A673 (cell line): ENCODE data around the gene NUMB.

ENCODE experiments used
- EZH2 ChIP-seq: fragments of 200-600 bp; sonication (generic); IDR thresholded peaks from 2 replicates; pipeline ENCODE4 v1.6.1; 2017; ENCODE audit warnings: borderline replicate concordance, low read depth, mild to moderate bottlenecking, mixed read lengths, antibody characterized with exemption, low read length; ENCODE audit not compliant: poor library complexity, severe bottlenecking
- TF ChIP-seq, protein P1 (sequence below): fragments of 300-800, 200-600 bp; sonication (generic); conservative IDR thresholded peaks from 2 replicates; pipeline ENCODE4 v1.5.1; 2017; ENCODE audit warnings: low read depth, mild to moderate bottlenecking, antibody characterized with exemption, low read length, moderate library complexity, mixed read lengths

DNA sequence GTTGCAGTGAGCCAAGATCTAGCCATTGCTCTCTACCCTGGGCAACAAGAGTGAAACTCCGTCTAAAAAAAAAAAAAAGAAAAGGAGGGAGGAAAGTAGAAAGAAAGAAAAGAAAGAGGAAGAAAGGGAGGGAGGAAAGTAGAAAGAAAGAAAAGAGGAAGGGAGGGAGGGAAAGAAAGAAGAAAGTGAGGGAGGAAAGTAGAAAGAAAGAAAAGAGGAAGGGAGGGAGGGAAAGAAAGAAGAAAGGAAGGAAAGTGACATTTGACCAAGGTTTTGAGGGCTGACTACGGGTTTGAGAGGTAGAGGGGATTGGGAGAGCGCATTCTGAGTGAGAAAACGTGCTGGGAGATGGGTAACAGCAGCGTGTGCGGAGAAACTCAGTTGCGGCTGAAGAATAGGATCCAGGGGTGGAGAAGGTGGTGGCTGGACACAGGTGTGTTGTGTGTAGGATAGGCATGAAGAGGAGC, 221.6 kb downstream of the NUMB start:
- TF ChIP-seq, protein P1, sequence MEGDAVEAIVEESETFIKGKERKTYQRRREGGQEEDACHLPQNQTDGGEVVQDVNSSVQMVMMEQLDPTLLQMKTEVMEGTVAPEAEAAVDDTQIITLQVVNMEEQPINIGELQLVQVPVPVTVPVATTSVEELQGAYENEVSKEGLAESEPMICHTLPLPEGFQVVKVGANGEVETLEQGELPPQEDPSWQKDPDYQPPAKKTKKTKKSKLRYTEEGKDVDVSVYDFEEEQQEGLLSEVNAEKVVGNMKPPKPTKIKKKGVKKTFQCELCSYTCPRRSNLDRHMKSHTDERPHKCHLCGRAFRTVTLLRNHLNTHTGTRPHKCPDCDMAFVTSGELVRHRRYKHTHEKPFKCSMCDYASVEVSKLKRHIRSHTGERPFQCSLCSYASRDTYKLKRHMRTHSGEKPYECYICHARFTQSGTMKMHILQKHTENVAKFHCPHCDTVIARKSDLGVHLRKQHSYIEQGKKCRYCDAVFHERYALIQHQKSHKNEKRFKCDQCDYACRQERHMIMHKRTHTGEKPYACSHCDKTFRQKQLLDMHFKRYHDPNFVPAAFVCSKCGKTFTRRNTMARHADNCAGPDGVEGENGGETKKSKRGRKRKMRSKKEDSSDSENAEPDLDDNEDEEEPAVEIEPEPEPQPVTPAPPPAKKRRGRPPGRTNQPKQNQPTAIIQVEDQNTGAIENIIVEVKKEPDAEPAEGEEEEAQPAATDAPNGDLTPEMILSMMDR: no peak
- TF ChIP-seq EZH2: no peak
